ENCODE measurements around the gene CTF1.

Gene CTF1

DNA sequence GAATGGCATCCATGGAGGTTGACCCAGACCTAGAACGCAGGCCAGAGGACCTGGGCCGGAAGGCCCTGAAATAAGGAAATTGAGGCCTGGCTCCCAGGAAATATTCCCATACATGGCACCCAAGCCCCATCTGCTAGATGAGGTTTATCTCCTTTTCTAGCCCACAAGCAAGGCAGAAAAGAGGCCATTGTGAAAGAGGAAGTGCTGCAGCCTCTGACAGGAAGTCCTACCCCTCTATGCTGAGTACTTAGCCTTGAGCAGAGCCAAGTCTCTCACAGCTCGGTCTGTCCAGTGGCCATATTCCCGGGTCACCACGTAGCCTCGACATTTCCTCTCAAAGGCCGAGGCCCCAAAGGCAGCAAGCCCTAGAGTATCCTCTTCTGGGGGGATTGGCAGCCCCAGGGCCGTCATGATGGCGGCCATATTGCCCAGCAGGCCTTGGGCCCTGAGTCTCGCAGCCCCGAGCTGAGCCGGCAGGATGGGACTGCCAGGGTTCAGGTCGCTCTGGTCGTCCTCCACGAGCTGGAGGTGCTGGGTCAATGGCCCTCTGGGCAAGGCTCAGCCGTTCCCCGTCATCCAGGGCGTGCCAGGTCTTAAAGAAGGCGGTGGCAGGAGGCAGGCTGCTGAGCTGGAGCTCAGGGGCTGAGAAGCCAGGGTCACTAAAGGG lies 7.8 kb downstream of the CTF1 start:
- in situ Hi-C loops (cut with MboI; ENCODE audit: low sequenced_read_pairs) = loop anchor here (10.0 kb wide), 1 partner anchor 59 kb away; no protein-coding TSS in a partner anchor

GRCh38 chr16:30907064-30907463 lies 10.7 kb downstream of the CTF1 start:
- in situ Hi-C loops (cut with MboI; ENCODE audit: low sequenced_read_pairs) = loop anchor here (10.0 kb wide), 1 partner anchor 62 kb away; no protein-coding TSS in a partner anchor

DNA sequence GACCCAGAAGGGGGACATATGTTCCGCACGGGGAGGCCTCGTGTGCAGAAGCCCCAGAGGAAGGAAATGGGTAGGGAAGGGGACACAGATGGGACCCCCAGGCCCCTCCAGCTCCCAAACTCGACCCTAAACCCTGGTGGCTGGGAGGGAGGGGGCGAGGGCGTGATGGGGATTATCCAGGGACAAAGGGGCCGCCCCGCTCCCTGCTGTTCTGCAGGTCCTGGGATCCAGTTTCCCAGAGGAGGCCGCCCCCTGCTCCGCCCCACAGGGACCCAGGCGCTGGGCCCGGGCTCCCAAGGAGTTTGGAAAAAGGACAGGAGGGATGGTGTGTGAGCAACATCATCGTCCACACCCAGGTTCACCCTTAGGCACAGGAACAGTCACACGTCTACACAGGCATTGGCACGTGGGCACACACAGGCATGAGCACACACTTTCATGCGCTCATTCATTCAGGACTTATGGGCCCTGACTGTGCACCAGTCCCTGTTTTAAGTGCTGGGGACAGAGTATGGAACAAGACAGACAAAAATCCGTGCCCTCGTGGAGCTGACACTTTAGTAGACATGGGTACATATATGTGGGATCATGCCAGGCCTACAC lies 14.1 kb downstream of the CTF1 start:
- in situ Hi-C loops (cut with MboI; ENCODE audit: low sequenced_read_pairs) = no loop called here

DNA sequence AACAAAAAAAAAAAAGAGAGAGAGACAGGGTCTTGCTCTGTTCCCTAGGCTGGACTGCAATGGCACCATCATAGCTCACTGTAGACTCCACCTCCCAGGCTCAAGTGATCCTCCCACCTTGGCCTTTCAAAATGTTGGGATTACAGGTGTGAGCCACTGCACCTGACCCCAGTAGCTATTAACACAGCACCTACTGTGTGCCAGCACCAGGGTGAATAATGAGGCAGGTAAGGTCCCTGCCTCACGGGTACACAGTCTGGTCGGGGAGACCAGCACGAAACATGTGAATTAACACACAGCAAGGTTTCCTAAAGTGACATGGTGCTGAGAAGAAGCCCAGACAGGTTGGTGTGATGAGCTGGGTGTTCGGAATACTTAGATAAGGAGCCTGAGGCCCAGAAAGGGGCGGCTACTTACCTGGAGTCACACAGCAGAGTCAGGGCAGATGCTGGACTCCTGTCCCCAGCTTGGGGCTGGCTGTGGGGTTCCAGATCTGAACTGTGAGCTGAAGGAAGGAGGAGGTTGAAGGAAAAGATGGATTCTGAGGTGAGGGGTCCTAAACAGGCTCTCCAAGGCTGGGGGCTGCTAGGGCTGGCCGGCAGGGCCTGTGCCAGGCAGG lies 16.5 kb downstream of the CTF1 start:
- in situ Hi-C loops (cut with MboI; ENCODE audit: low sequenced_read_pairs) = no loop called here

DNA sequence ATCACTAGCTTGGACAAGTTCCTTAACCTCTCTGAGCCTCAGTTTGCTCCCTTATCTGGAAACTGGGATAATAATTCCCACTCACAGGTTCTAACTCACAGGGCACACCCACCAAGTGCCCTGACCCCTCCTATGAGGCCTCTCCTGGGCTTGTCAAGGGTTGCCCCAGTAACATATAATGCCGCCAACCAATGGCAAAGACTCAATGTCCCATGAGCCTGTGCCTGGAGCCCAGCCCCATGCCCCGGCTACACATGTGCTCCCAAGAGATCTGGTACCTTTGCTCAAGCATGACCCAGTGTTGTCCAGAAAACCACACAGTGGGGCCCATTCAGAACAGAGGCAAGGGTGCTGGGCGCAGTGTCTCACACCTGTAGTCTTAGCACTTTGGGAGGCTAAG lies 18.4 kb downstream of the CTF1 start:
- in situ Hi-C loops (cut with MboI; ENCODE audit: low sequenced_read_pairs) = no loop called here

DNA sequence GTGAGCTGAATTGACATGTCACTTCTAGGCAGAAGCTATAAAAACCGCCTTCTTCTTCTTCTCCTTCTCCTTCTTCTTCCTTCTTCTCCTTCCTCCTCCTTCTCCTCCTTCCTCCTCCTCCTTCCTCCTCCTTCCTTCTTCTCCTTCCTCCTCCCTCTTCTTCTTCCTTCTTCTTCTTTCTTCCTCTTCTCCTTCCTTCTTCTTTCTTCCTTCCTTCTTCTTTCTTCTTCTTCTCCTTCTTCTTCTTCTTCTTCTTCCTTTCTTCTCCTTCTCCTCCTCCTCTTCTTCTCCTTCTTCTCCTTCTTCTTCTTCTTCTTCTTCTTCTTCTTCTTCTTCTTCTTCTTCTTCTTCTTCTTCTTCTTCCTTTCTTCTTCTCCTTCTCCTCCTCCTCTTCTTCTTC lies 22.2 kb downstream of the CTF1 start:
- in situ Hi-C loops (cut with MboI; ENCODE audit: low sequenced_read_pairs) = no loop called here

- in situ Hi-C loops (cut with MboI; ENCODE audit: low sequenced_read_pairs) = no loop called here
Measured at GRCh38 chr16:30920891-30921290, 24.5 kb downstream of the CTF1 start.

DNA sequence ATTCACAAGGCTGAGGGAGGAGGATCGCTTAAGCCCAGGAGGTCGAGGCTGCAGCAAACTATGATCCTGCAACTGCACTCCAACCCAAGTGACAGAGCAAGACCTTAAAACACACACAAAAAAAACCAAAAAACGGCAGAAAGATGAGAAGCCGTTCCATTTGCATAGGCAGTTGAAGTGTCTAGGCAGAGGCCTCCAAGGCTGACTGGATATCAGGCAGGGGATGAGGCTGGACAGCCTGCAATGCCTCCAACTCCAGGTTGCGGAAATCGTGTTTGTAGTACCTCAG lies 25.0 kb downstream of the CTF1 start:
- in situ Hi-C loops (cut with MboI; ENCODE audit: low sequenced_read_pairs) = no loop called here

DNA sequence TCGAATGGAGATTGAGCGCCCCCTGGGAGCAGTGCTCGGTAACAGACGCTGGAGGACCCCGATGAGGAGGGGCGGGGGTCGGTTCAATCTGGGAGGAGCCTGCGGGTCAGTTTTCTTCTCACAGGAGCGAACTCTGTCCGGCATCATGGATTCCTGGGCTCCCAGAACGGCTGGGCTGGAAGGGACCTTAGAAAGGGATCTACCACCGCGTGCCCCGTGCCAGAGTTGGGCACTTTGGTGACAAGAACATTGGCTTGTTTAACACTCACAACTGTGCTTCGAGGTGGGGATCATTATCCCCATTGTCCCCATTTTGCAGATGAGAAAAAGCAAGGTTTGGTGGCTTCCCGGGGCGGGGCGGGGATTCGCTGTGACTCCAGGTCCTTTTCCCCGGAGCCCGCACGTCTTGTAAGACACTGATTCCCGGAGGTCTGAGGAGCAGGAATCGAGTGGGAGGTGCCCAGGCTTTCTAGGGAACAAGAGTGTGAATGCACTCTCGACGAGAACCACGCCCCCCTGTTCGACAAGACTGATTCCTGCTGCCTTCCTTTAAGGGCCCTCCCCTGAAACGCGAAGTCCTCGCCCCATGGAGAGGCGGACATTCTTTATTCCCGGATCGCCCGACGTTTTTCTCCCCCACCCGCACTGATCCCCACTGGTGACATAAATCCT lies 25.5 kb downstream of the CTF1 start:
- in situ Hi-C loops (cut with MboI; ENCODE audit: low sequenced_read_pairs) = no loop called here

- in situ Hi-C loops (cut with MboI; ENCODE audit: low sequenced_read_pairs) = no loop called here
Measured at GRCh38 chr16:30922420-30922959, 26.1 kb downstream of the CTF1 start.

- in situ Hi-C loops (cut with MboI; ENCODE audit: low sequenced_read_pairs) = no loop called here
Measured at GRCh38 chr16:30922960-30923535, 26.6 kb downstream of the CTF1 start.

- in situ Hi-C loops (cut with MboI; ENCODE audit: low sequenced_read_pairs) = no loop called here
Measured at GRCh38 chr16:30923554-30924075, 27.2 kb downstream of the CTF1 start, which contains the start of gene FBXL19. Gene FBXL19, plus strand, starts transcription at chr16:30923572. Its CDS starts 2,183 bp downstream, at chr16:30925755.

DNA sequence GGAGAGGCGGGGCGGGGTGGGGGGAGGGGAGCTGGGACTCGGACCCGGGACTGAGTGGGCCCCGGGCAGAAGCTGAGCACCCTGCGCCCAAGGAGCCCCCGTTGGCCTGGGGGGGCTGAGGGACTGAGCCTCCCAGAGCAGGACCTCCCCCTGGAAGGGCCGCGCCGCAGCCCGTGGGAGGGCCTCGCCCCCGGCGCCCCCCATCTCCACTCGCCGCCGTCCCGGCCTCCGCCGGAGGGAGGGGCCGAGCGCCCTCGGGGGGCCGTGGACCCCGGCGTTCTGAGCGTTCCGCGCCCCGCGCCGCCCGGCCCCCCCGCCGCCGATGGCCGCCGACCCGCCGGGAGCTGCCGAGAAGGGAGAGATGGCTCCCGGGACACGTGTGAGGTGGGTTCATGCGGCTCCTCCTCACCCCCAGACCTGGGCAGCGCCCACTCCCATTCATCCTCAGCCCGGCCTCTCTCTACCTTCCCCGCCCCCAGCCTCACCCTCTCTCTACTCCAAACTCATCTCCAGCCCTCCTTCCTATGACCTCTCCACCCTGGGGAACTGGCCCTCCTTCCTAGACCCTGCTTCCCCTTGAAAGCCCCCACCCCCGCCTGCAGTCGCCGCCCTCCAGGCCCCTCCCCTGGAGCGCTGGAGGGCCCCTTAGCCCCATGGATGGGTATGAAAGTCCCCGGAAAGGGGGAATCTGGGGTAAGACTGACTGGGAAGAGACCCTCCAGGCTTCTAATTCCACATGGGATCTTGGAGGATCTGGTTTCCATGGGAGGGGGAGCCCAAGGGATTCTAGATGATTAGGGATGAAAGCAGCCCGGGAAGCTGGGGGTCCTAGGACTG lies 27.9 kb downstream of the CTF1 start:
- in situ Hi-C loops (cut with MboI; ENCODE audit: low sequenced_read_pairs) = no loop called here

DNA sequence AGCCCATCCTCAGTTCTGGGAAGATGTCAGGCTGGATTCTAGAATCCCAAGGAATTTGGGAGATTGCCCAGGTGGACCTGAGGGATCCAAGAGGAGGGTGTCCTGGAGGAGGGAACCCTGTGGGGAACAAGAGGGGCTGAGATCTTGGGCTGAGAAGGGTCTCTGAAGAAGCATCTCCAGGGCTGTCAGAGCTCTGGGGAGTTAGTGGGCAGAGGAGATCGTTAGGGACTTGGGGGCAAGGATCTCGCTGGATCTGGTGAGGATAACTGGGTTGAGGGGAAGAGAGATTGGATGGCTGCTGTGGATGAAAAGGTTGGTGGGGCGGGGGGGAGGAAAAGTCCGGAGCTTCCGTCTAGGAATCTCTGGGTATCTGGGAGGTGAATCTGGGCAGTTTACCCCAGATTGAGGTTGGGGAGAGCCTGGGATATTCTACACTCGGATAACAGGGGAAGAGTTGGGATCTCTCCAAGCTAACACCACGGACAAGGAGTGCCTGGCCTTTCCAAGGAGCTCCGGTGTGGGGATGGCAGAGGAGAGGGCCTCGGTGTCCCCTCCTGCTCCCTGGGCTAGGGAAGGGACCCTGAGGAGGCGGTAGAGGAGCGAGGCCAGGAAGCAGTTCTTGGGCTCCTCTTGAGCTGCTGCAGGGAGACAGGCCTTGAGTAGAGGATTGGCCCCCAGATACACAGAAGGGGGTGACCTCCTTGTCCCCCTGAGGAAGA lies 28.7 kb downstream of the CTF1 start:
- in situ Hi-C loops (cut with MboI; ENCODE audit: low sequenced_read_pairs) = no loop called here

DNA sequence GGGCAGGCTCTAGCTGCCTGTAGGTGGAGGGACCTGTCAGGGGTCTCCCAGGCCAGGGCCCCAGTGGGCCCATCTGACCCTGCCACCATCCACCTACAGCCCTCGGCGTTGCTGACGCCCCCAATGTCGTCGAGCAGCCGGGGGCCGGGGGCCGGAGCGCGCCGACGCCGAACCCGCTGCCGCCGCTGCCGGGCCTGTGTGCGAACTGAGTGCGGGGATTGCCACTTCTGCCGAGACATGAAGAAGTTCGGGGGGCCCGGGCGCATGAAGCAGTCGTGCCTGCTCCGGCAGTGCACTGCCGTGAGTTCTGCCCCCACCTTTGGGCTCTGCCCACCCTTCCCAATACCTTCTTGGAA lies 29.2 kb downstream of the CTF1 start:
- in situ Hi-C loops (cut with MboI; ENCODE audit: low sequenced_read_pairs) = no loop called here

DNA sequence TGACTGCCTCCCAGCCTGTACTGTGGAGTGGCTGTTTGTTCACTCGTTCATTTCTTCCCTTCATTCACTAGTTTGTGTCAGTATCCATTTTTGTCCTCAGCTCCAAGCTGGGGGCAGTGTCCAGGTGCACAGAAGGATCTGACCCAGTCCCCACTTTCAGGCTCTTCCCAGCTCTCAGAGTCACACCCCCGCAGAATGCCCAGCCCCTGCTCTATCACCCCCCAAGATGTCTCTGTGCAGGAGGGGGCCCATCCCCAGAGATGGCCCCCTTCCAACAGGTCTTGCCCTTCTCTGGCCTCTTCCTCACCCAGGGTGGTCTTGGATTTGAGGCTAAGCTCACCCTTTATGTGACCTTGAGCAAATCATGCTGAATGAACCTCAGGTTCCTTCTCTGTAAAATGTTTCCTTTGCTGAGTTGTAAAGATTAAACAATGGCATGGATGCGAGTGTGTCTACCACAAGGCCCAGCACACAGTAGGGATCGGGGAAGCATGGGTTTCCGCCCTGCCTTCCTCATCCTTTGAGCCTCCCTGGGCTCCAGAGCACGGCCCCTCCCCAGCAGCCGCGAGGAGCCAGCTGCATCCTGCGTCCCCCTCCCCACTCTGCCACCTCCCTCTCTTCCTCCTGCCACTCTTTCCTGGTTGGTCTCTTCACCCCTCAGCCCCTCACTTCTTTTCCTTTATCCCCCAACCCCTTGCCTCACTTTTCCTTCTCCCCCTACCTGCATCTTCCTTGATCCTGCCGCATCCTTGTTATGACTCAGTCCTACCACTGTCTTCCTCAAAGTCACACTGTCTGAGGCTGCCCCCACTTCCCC lies 29.8 kb downstream of the CTF1 start:
- in situ Hi-C loops (cut with MboI; ENCODE audit: low sequenced_read_pairs) = no loop called here

DNA sequence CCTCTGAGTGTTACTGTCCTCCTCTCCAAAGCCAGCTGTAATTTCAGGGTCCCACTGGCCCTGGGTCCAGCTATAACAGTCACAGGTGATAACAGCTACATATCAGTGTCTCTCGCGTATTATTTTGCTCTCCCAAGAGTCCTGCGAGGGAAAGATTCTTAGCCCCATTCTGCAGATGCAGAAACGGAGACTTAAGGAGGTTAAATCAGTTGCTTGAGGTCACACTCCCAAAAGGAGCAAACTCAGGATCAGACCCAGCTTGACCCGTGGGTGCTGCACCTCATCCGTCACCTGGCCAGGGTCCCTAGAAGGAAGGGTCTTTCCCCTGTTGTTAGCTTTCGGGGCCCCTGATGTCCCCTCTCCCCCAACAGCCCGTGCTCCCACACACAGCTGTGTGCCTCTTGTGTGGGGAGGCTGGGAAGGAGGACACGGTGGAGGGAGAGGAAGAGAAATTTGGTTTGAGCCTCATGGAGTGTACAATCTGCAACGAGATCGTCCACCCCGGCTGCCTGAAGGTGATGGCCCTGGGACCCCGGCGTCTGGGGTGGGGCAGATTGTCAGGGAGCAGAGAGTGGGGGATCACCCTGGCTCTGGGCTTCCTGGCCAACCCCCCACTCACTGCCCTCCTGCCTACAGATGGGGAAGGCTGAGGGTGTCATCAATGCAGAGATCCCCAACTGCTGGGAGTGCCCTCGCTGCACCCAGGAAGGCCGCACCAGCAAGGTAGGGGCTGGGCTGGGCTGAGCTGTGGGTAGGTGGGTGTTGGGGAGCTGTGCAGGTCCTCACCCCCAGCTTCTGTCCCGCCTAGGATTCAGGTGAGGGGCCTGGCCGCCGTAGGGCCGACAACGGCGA lies 30.7 kb downstream of the CTF1 start:
- in situ Hi-C loops (cut with MboI; ENCODE audit: low sequenced_read_pairs) = no loop called here

Measured in HL-60/S4 treated with phorbol 12-myristate 13-acetate at 8.2 ng/mL for 4 days and 3 days (cell line).